IPS-15b (cell line): Measurements from ENCODE around the gene GFRAL.

Experiments used
- H3K27me3 ChIP-seq: one replicate; pipeline ENCODE4 v1.6.1; 2013; ENCODE audit warnings: low read length; ENCODE audit not compliant: control insufficient read depth, insufficient read depth
- H3K36me3 ChIP-seq: one replicate; pipeline ENCODE4 v1.6.1; 2013; ENCODE audit warnings: low read length; ENCODE audit not compliant: control insufficient read depth, insufficient read depth
- H3K4me1 ChIP-seq: one replicate; pipeline ENCODE4 v1.6.1; 2013; ENCODE audit warnings: mild to moderate bottlenecking, low read length; ENCODE audit not compliant: control insufficient read depth, insufficient read depth
- H3K4me3 ChIP-seq: one replicate; pipeline ENCODE4 v1.5.1; 2013; ENCODE audit warnings: low read depth, low read length
- H3K9ac ChIP-seq: one replicate; pipeline ENCODE4 v1.6.1; 2013; ENCODE audit warnings: low read depth, mild to moderate bottlenecking, low read length
- H3K9me3 ChIP-seq: one replicate; pipeline ENCODE4 v1.6.1; 2013; ENCODE audit warnings: mild to moderate bottlenecking, low read length; ENCODE audit not compliant: control insufficient read depth, insufficient read depth

The GFRAL gene

DNA sequence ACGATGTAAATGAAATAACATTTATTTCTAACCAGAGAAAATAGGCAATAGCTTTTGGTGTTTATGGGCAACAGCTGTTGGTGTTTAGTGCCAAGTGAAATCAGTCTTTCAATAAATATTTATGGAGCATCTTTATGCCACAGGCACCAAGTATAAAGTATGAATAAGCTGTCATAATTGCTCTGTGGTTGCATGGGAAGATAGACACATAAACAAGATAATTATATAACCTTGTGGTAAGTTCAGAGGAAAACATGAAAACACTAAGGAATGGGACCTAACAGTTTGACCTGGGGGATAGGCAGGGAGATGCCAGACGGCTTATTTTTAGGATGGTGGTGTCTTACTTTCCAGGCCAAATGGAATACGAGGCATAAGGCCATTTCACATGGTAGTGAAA, 110.9 kb downstream of the GFRAL start:
- no peaks in the 10 kb centered on the region for H3K36me3 ChIP-seq
- H3K9ac ChIP-seq, result no peak overlapping the region
- H3K27me3 ChIP-seq, result no peaks in the 10 kb centered on the region
- H3K9me3 ChIP-seq, result no peaks in the 10 kb centered on the region
- H3K4me1 ChIP-seq, result peaks cover 5% of the 10 kb centered on the region
- no peak overlapping the region for H3K4me3 ChIP-seq

DNA sequence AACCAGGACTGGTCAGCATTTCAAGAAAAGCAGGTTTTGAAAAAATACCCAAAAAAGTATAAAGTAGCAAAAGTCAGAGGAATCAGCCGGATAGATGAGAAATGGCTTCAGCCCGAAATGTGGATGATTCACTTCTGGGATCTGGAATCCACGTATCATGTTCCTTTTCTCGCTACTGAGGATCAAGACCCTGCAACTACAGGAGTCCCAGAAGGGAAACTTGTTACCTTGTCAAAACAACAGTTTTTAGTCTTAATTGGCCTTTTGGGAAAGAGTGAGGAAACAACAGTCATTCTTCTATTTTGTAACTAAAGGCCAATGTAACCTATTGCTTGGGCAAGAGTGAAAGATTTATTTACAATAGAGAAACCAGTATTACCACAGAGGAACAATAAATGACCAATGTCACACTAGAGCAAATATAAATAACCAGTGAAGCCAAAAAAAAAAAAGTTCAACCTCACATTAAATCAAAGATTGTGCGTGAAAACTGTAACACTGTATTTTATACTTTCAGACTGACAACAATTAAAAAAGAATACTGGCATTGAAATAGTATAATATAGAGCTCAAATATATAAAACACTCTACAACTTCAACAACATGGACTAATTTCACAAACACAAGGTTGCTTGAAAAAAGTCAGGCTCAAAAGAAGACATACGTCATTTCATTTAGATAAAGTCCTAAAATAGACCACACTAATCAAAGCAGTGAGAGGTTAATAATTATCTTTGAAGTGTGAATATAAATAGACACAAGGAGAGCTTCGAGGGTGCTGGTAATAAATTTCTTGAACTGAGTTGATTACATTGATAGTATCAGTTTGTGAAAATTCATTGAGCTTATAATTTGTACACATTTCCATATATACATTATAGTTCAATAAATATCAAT, 116.2 kb downstream of the GFRAL start:
- no peaks in the 10 kb centered on the region for H3K36me3 ChIP-seq
- H3K4me1 ChIP-seq, result no peaks in the 10 kb centered on the region
- H3K4me3 ChIP-seq, result no peak overlapping the region
- no peak overlapping the region for H3K9ac ChIP-seq
- no peaks in the 10 kb centered on the region for H3K9me3 ChIP-seq
- no peaks in the 10 kb centered on the region for H3K27me3 ChIP-seq

DNA sequence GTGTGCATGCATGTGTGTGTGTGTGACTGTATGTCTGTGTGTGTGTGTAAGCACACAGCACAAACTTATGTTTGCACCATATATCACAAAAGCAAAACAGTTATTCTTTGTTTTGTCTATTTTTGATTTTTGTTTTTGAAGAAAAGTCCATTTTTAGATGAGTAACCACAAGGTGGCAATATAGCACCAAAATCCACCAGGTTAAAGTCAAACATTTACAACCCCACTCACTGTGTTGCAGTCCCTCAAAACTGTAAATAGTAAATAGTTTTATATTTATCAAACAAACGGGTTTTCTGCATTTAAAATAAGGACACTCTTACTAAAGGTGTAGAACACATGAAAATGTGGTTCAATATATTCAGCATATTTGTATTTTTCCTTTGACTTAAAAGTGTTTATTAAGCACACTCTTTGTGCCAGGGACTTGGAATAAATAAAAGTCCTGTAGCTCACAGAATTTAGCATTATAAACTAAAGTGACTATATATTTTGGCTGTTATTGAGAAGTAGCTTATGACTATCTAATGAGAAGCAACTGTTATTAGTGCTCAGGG, 118.5 kb downstream of the GFRAL start:
- H3K36me3 ChIP-seq, result no peaks in the 10 kb centered on the region
- H3K9me3 ChIP-seq, result no peaks in the 10 kb centered on the region
- no peaks in the 10 kb centered on the region for H3K4me1 ChIP-seq
- H3K9ac ChIP-seq, result no peak overlapping the region
- no peaks in the 10 kb centered on the region for H3K27me3 ChIP-seq
- no peak overlapping the region for H3K4me3 ChIP-seq

- Histone ChIP-seq H3K9me3 (no peaks in the 10 kb centered on the region), H3K4me1 (no peaks in the 10 kb centered on the region), H3K4me3 (no peak overlapping the region), H3K9ac (no peak overlapping the region), H3K36me3 (no peaks in the 10 kb centered on the region), H3K27me3 (no peaks in the 10 kb centered on the region)
Measured at GRCh38 chr6:55447891-55448290, 120.6 kb downstream of the GFRAL start.

GRCh38 chr6:55448451-55448850, 121.2 kb downstream of the GFRAL start:
- Histone ChIP-seq H3K9me3 (no peaks in the 10 kb centered on the region), H3K36me3 (no peaks in the 10 kb centered on the region), H3K9ac (no peak overlapping the region), H3K4me1 (no peaks in the 10 kb centered on the region), H3K4me3 (no peak overlapping the region), H3K27me3 (no peaks in the 10 kb centered on the region)

- H3K27me3 ChIP-seq, result no peaks in the 10 kb centered on the region
- H3K9ac ChIP-seq, result no peak overlapping the region
- H3K9me3 ChIP-seq, result no peaks in the 10 kb centered on the region
- H3K36me3 ChIP-seq, result no peaks in the 10 kb centered on the region
- no peak overlapping the region for H3K4me3 ChIP-seq
- no peaks in the 10 kb centered on the region for H3K4me1 ChIP-seq
Measured at GRCh38 chr6:55449225-55449624, 122.0 kb downstream of the GFRAL start.

DNA sequence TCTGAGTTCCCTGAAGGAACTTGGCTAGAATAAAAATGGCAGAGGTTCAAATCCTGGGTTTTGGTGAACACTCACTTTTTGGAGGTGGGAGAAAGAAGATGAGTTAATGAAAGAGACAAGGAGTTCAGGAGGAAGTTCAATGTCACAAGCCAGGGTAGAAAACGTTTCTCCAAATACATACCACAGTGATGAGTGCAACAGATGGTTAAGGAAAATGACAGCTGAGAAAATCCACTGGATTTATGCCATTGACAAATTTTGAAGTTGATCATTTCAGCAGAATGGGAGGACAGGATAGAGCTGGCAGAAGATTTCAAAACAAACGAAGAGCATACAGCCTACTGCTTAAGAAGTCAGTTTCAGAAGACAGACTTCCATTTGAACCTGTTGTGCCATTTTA, 122.7 kb downstream of the GFRAL start:
- no peaks in the 10 kb centered on the region for H3K27me3 ChIP-seq
- no peaks in the 10 kb centered on the region for H3K9me3 ChIP-seq
- no peak overlapping the region for H3K9ac ChIP-seq
- no peaks in the 10 kb centered on the region for H3K4me1 ChIP-seq
- no peaks in the 10 kb centered on the region for H3K36me3 ChIP-seq
- no peak overlapping the region for H3K4me3 ChIP-seq
